ENCODE data around the gene ATG10. TPM values are rescaled to one million over a fixed set of nuclear protein-coding genes. Genes with fewer than 3 reads are reported as not detected.
A peak's percentile ranks its signal among the peaks of the same experiment; 100 is the strongest.

Gene ATG10
- total RNA-seq, 1 experiment from 2014 or later = 7.6 TPM

GRCh38 chr5:82255844-82256243, 284.0 kb downstream of the ATG10 start:
- Mint-ChIP-seq H3K27ac (peak overlapping the region in 1 of 3 experiments; percentile 72; a peak in 3 of 7 replicates), H3K4me1 (peaks cover 30 to 32% of the 10 kb centered on the region in 2 experiments), H3K4me3 (no peak overlapping the region), H3K27me3 (ENCODE audit: low read depth) (no peaks in the 10 kb centered on the region), H3K9me3 (no peaks in the 10 kb centered on the region), H3K36me3 (ENCODE audit: insufficient read depth in 1 of 3, low read depth in 3 of 3) (peaks cover 0 to 3% (median 0%) of the 10 kb centered on the region in 3 experiments; a peak in 2 of 7 replicates)
- no peak overlapping the region for H4K91ac ChIP-seq (ENCODE audit: insufficient read length, low read depth, low read length)
- no peak overlapping the region for H3K18ac ChIP-seq (ENCODE audit: insufficient read length, low read depth, low read length)
- H3K9ac ChIP-seq (ENCODE audit: extremely low read depth, insufficient read length, low read length) = no peak overlapping the region
- no peak overlapping the region for H3T11ph ChIP-seq (ENCODE audit: low read length)
- TF ChIP-seq CTCF (conservative IDR thresholded peaks at IDR 0.05) = no peak
- no peak overlapping the region for H3K27ac ChIP-seq (ENCODE audit: insufficient read length, low read depth, low read length)
- WGBS (ENCODE audit: extremely low coverage, insufficient read length, low lambda C conversion rate) = no CpG with 5 or more reads among the region's 1 CpG
- peaks cover 3% of the 10 kb centered on the region for H3K4me1 ChIP-seq (ENCODE audit: insufficient read depth, low read length)
- no peak overlapping the region for H3K14ac ChIP-seq (ENCODE audit: insufficient read depth, low read length)
- no peak overlapping the region for H2AFZ ChIP-seq (ENCODE audit: low read length)
- no peak overlapping the region for H4K8ac ChIP-seq (replicated peaks; ENCODE audit: insufficient read length, low read depth, low read length)
- H3K79me1 ChIP-seq (ENCODE audit: insufficient read depth, low read depth, low read length, poor library complexity, severe bottlenecking) = no peaks in the 10 kb centered on the region
- H3K23me2 ChIP-seq (ENCODE audit: insufficient read length, low read depth, low read length, poor library complexity, severe bottlenecking) = no peaks in the 10 kb centered on the region
- no peaks in the 10 kb centered on the region for H3K27me3 ChIP-seq (ENCODE audit: insufficient read depth, low read length)
- H2BK20ac ChIP-seq (ENCODE audit: low read depth, low read length, poor library complexity, severe bottlenecking) = no peak overlapping the region
- no peaks in the 10 kb centered on the region for H3K9me3 ChIP-seq (ENCODE audit: control insufficient read depth, low read depth, low read length)
- no peak overlapping the region for H3K56ac ChIP-seq (ENCODE audit: insufficient read length, low read depth, low read length)
- H3K4ac ChIP-seq (ENCODE audit: low read depth, low read length) = no peak overlapping the region
- H2AK5ac ChIP-seq (ENCODE audit: insufficient read length, low read length) = no peak overlapping the region
- no peak overlapping the region for H2BK15ac ChIP-seq (ENCODE audit: low read depth, low read length)
- no peak overlapping the region for H4K5ac ChIP-seq (ENCODE audit: insufficient read length, low read depth, low read length)
- H3K4me2 ChIP-seq (ENCODE audit: insufficient read depth, insufficient read length, low read length) = no peak overlapping the region
- no peak overlapping the region for H2BK120ac ChIP-seq (ENCODE audit: low read depth, low read length, poor library complexity, severe bottlenecking)
- H2BK5ac ChIP-seq (ENCODE audit: insufficient read length, low read length) = no peak overlapping the region
- H4K20me1 ChIP-seq (ENCODE audit: control insufficient read depth, insufficient read depth, insufficient read length) = no peaks in the 10 kb centered on the region
- no peaks in the 10 kb centered on the region for H3K79me2 ChIP-seq (ENCODE audit: insufficient read depth, low read length)
- no peak overlapping the region for H2BK12ac ChIP-seq (ENCODE audit: insufficient read length, low read depth, low read length)
- DNase-seq = no peak
- no peak overlapping the region for H3K23ac ChIP-seq (ENCODE audit: insufficient read length, low read depth, low read length)

Measured in H9 (cell line).